CD4-positive, alpha-beta T cell (primary cell): ENCODE results near the gene SPCS3. TPM values are rescaled to one million over a fixed set of nuclear protein-coding genes. Genes with fewer than 3 reads are reported as not detected.

Experiments
- ATAC-seq: fragments of 200-7000 bp; cut with Tn5 transposase; one replicate; pipeline ENCODE4 v1.10.0; 2022; ENCODE audit warnings: mild to moderate bottlenecking; ENCODE audit not compliant: poor library complexity
- CTCF ChIA-PET: fragments of 350-600 bp; sonication (Branson Sonifier 250); formaldehyde crosslinking; loops from one replicate; lab custom pipeline; 2021; ENCODE audit warnings: antibody characterized with exemption, inconsistent platforms; lab: Charles Lee
- POLR2A ChIA-PET: fragments of 350-600 bp; sonication (Branson Sonifier 250); formaldehyde crosslinking; loops from one replicate; lab custom pipeline; 2021; ENCODE audit warnings: antibody characterized with exemption, inconsistent platforms; lab: Charles Lee
- DNase-seq, 14 experiments: peaks; one replicate each; pipeline ENCODE4 v3.0.0-alpha.2; 2013 to 2020; ENCODE audit warnings: mixed read lengths in 2 of 14
- H3K27ac ChIP-seq, 2 donors: one replicate each; pipeline versions ENCODE4 v1.5.1 to v1.7.0; 2013; ENCODE audit warnings: low read length in 2 of 2, low read depth in 1 of 2, mild to moderate bottlenecking in 1 of 2
- H3K27me3 ChIP-seq, 2 experiments: 1 replicate in 1 of 2; 2 replicates in 1 of 2; pipeline versions ENCODE4 v1.6.1 to v1.7.0; 2013; ENCODE audit warnings: low read length in 2 of 2, control low read depth in 1 of 2, mild to moderate bottlenecking in 1 of 2, moderate library complexity in 1 of 2; ENCODE audit not compliant: insufficient read depth in 2 of 2, control insufficient read depth in 1 of 2
- H3K36me3 ChIP-seq: one replicate; pipeline ENCODE4 v1.6.1; 2013; ENCODE audit warnings: low read length, control low read depth; ENCODE audit not compliant: insufficient read depth
- H3K4me1 ChIP-seq: one replicate; pipeline ENCODE4 v1.6.1; 2013; ENCODE audit warnings: low read length, control low read depth; ENCODE audit not compliant: insufficient read depth
- H3K4me3 ChIP-seq: one replicate; pipeline ENCODE4 v1.5.1; 2013; ENCODE audit warnings: mild to moderate bottlenecking, low read length, moderate library complexity
- H3K9me3 ChIP-seq, 2 experiments: 1 replicate in 1 of 2; 2 replicates in 1 of 2; pipeline versions ENCODE4 v1.6.1 to v1.7.0; 2013; ENCODE audit warnings: low read length in 2 of 2, mild to moderate bottlenecking in 2 of 2, control low read depth in 1 of 2, moderate library complexity in 1 of 2; ENCODE audit not compliant: control insufficient read depth in 1 of 2, insufficient read depth in 1 of 2
- H3K27ac Mint-ChIP-seq: one replicate; pipeline ENCODE4 v1.8.0; 2020; ENCODE audit warnings: mixed read lengths
- H3K27me3 Mint-ChIP-seq: one replicate; pipeline ENCODE4 v1.8.0; 2021; ENCODE audit warnings: mixed read lengths
- H3K36me3 Mint-ChIP-seq: one replicate; pipeline ENCODE4 v1.8.0; 2021; ENCODE audit warnings: low read depth, mixed read lengths
- H3K4me1 Mint-ChIP-seq: one replicate; pipeline ENCODE4 v1.8.0; 2021; ENCODE audit warnings: low read depth, mixed read lengths
- H3K4me3 Mint-ChIP-seq: one replicate; pipeline ENCODE4 v1.8.0; 2020; ENCODE audit warnings: mild to moderate bottlenecking, mixed read lengths
- H3K9me3 Mint-ChIP-seq: one replicate; pipeline ENCODE4 v1.8.0; 2020; ENCODE audit warnings: mixed read lengths
- intact Hi-C, 2 experiments: fragments of 100-400 bp; cut with DNase I in 1 of 2; cut with micrococcal nuclease in 1 of 2; formaldehyde crosslinking; loops; one replicate each; pipeline versions ENCODE4 v1.15.1 to v1.9.0; 2023 to 2025; cut with DNase I, micrococcal nuclease
- total RNA-seq, 174 experiments: library from RNA in 2 of 174; stranded (reverse) in 2 of 174; gene quantifications; one replicate each; pipeline ENCODE4 v1.2.3 and lab custom pipeline; 2021 to 2026
- TF ChIP-seq, protein P1 (sequence below): fragments of 200-600 bp; IDR thresholded peaks from one replicate; pipeline ENCODE4 v1.8.0; 2022; ENCODE audit warnings: antibody characterized with exemption, mild to moderate bottlenecking

Gene SPCS3
- total RNA-seq, 2 experiments from 2014 or later, result 149 TPM

- Mint-ChIP-seq H3K27ac (peak overlapping the region; percentile 37), H3K4me1 (peaks cover 43% of the 10 kb centered on the region), H3K4me3 (no peak overlapping the region), H3K9me3 (no peaks in the 10 kb centered on the region), H3K36me3 (peaks cover 62% of the 10 kb centered on the region), H3K27me3 (no peaks in the 10 kb centered on the region)
- intact Hi-C loops, result no loop called here
- TF ChIP-seq, protein P1, sequence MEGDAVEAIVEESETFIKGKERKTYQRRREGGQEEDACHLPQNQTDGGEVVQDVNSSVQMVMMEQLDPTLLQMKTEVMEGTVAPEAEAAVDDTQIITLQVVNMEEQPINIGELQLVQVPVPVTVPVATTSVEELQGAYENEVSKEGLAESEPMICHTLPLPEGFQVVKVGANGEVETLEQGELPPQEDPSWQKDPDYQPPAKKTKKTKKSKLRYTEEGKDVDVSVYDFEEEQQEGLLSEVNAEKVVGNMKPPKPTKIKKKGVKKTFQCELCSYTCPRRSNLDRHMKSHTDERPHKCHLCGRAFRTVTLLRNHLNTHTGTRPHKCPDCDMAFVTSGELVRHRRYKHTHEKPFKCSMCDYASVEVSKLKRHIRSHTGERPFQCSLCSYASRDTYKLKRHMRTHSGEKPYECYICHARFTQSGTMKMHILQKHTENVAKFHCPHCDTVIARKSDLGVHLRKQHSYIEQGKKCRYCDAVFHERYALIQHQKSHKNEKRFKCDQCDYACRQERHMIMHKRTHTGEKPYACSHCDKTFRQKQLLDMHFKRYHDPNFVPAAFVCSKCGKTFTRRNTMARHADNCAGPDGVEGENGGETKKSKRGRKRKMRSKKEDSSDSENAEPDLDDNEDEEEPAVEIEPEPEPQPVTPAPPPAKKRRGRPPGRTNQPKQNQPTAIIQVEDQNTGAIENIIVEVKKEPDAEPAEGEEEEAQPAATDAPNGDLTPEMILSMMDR, result no peak
- no peak overlapping the region for H3K27ac ChIP-seq
- peaks cover 24% of the 10 kb centered on the region for H3K36me3 ChIP-seq
- DNase-seq (no peak), ATAC-seq (peak; percentile 52)
- ChIA-PET POLR2A (interaction anchor here (1.1 kb wide), 1 partner anchor 8 kb away, joined by 3 read pairs; no protein-coding TSS in a partner anchor), CTCF (no interaction called here)
- no peaks in the 10 kb centered on the region for H3K4me1 ChIP-seq
- H3K27me3 ChIP-seq, result no peaks in the 10 kb centered on the region
- no peak overlapping the region for H3K4me3 ChIP-seq
- no peaks in the 10 kb centered on the region for H3K9me3 ChIP-seq
Observed at GRCh38 chr4:176333076-176333475, 13.3 kb downstream of the SPCS3 start.

DNA sequence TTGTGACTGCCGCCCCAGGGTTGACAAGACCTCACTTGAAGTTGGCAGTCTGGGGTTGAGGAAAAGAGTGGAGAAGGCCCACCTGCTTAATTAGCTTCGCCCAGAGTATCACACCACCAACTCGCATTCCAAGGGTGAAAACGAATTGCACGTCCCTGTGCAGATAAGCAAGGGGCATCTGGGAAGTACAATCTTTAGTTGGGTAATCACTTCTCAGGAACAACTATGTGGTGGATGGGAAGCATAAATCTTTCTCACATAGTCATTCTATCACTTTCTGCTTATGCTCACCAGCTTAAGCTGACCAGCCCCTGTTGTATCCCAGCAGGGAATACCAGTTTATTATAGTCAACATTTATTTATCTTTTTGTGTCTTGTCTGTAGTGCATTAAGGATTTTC lies 14.3 kb downstream of the SPCS3 start:
- no peak overlapping the region for H3K4me3 Mint-ChIP-seq
- CTCF ChIA-PET, result no interaction called here
- Histone ChIP-seq H3K4me1 (no peaks in the 10 kb centered on the region), H3K36me3 (peaks cover 15% of the 10 kb centered on the region), H3K27me3 (no peaks in the 10 kb centered on the region), H3K4me3 (no peak overlapping the region), H3K27ac (no peak overlapping the region), H3K9me3 (no peaks in the 10 kb centered on the region)
- DNase-seq, result no peak
- H3K9me3 Mint-ChIP-seq, result no peaks in the 10 kb centered on the region
- peaks cover 53% of the 10 kb centered on the region for H3K36me3 Mint-ChIP-seq
- H3K27me3 Mint-ChIP-seq, result no peaks in the 10 kb centered on the region
- TF ChIP-seq, protein P1, result no peak
- intact Hi-C loops, result no loop called here
- POLR2A ChIA-PET, result no interaction called here
- no peak overlapping the region for H3K27ac Mint-ChIP-seq
- peaks cover 39% of the 10 kb centered on the region for H3K4me1 Mint-ChIP-seq
- no peak for ATAC-seq

- ATAC-seq (no peak), DNase-seq (no peak)
- H3K27me3 Mint-ChIP-seq, result no peaks in the 10 kb centered on the region
- intact Hi-C loops, result no loop called here
- H3K4me1 ChIP-seq, result no peaks in the 10 kb centered on the region
- H3K4me3 Mint-ChIP-seq, result no peak overlapping the region
- no peaks in the 10 kb centered on the region for H3K9me3 Mint-ChIP-seq
- peaks cover 35% of the 10 kb centered on the region for H3K4me1 Mint-ChIP-seq
- peaks cover 39% of the 10 kb centered on the region for H3K36me3 Mint-ChIP-seq
- no peak overlapping the region for H3K27ac ChIP-seq
- POLR2A ChIA-PET, result interaction anchor here (1.0 kb wide), 1 partner anchor 9 kb away, joined by 3 read pairs; no protein-coding TSS in a partner anchor
- H3K9me3 ChIP-seq, result no peaks in the 10 kb centered on the region
- peaks cover 3% of the 10 kb centered on the region for H3K36me3 ChIP-seq
- H3K4me3 ChIP-seq, result no peak overlapping the region
- H3K27ac Mint-ChIP-seq, result no peak overlapping the region
- H3K27me3 ChIP-seq, result no peaks in the 10 kb centered on the region
- TF ChIP-seq, protein P1, result no peak
- CTCF ChIA-PET, result no interaction called here
Observed at GRCh38 chr4:176335421-176335820, 15.7 kb downstream of the SPCS3 start.
